Dermis blood vessel endothelial cell (primary cell): ENCODE data around the gene PGAP1. TPM values are rescaled to one million over a fixed set of nuclear protein-coding genes. Genes with fewer than 3 reads are reported as not detected.

ENCODE experiments used
- DNase-seq: peaks from one replicate; pipeline ENCODE4 v3.0.0; 2010
- total RNA-seq: library from RNA; depleted of rRNA; stranded (reverse); fragments of >200 nt; gene quantifications from 2 replicates; pipeline ENCODE4 v1.2.3, GENCODE V29; 2014

PGAP1 gene, protein sequence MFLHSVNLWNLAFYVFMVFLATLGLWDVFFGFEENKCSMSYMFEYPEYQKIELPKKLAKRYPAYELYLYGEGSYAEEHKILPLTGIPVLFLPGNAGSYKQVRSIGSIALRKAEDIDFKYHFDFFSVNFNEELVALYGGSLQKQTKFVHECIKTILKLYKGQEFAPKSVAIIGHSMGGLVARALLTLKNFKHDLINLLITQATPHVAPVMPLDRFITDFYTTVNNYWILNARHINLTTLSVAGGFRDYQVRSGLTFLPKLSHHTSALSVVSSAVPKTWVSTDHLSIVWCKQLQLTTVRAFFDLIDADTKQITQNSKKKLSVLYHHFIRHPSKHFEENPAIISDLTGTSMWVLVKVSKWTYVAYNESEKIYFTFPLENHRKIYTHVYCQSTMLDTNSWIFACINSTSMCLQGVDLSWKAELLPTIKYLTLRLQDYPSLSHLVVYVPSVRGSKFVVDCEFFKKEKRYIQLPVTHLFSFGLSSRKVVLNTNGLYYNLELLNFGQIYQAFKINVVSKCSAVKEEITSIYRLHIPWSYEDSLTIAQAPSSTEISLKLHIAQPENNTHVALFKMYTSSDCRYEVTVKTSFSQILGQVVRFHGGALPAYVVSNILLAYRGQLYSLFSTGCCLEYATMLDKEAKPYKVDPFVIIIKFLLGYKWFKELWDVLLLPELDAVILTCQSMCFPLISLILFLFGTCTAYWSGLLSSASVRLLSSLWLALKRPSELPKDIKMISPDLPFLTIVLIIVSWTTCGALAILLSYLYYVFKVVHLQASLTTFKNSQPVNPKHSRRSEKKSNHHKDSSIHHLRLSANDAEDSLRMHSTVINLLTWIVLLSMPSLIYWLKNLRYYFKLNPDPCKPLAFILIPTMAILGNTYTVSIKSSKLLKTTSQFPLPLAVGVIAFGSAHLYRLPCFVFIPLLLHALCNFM
- total RNA-seq, result 4.8 and 10.2 TPM in 2 replicates

DNA sequence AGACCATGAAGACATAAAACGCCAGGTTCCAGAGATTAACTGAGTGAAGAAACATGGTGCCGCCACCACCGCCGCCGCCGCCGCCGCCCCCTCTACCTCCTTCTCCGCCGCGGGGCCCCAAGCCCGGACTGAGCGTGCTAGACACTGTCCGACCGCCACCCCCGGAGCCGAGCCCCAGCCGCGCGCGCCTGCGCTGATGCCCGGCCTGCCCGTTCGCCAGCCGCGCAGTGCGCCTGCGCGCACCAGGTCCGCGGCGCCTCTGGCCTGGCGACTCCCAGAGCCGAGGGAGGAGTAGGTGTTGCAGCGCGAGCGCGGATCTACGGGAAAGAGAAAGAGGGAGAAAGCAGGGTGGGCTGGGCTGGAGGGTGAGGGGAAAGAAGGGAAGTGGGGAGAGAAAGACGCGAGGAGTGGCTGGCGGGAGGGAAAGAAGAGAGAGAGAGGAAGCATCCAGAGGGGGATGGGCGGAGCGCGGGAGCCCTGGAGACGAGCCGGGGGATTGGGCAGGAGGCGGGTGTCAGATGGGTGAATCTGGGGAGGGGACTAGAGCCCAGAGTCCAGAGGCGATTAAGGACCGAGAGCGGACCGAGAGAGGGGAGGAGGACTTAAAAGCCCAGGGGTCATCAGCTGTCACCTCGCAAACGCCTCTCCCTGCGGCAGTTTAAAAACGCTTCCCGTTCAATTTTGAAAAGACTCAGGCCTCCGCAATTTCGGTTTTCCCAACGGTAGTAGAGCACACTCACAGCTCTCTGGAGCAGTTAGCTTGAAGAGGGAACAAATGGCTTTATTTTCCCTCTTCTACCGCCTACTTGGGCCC is at the start of gene PGAP1:
Gene PGAP1 (minus strand): TSS at position 146 of the 814 bp plus-strand sequence. CDS start 91 bp downstream, at position 55.
- DNase-seq, result peak; percentile 95

DNA sequence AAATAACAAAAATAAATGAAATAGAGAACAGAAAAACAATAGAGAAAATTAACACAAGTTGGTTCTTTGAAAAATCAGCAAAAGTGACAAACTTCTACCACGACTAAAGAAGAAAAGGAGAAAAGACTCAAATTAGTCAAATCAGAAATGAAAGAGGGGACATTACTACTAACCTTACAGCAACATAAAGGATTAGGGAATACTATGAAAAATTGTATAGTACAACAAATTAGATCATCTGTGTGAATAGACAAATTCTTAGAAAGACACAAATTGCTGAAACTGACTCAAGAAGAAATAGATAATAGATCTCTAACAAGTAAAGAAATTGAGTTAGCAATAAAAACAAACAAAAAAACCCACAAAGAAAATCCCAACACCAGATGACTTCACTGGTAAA is 48.5 kb upstream of the PGAP1 start:
- no peak for DNase-seq

DNA sequence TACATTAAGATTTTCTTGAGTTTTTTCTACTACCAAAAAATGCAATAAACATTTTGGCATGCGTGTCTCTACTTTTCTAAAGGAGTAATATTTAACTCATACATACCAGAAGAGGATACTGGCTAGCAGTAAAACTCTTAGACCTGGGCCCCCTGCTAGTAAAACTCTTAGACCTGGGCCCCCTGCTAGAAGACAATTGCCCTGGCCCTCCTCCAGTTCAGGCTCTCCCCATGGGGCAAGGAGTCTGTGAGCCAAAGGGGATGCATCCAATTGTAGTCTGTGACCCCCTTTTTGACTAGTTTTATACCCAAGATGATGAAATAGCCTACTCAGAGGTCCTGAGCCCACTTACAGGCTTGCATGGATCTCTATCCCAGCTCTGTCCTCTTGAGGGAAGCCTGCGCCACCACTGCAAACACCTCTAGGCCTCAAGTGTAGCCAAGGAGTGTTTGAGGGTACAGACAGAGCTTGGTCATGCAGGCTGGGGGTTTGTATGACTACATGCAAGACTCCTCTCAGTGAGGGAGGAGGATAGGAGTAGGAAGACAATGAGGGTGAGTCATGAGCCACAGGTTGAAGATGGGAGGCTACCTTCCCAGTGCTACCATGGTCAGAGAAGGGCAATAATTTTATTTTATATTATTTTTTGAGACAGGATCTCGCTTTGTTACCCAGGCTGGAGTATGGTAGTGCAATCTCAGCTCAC is 45.2 kb upstream of the PGAP1 start:
- no peak for DNase-seq

DNA sequence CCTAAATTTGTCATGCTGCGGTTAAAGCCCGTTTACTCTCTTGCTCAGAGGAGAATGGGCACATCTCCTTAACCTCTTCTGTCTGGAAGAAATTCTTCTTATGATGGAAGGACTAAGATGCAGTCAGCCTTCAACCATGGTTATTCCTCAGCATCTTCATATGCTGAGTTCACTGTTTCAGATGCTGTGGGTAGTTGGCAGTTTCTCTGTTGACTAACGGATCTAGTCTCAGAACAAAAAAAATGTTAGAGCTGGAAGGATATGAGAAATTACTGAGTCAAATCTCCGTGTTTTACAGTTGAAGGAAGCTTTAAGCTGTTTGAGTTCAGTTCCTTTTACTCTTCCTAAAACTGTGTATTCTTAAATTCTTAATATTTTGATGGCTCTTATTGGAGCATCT is 43.6 kb upstream of the PGAP1 start:
- no peak for DNase-seq

DNA sequence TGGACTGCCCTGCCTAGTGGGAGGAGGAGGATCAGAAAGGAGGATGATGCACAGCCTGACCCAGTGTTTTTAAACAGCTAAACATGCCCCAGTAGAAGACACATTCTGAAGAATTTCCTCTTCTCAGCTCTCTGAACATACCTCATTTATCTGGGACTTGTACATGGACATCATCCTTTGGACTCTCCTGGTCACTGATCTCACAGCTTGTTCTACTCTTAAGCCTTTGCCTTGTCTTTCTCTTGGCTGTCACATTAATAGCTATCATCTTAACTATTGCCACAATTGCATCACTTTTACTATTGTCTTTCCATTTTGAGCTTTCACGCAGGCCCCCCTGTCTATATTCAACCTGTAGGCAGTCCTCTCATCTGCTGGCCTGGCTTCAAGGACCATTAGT is 42.0 kb upstream of the PGAP1 start:
- no peak for DNase-seq

DNA sequence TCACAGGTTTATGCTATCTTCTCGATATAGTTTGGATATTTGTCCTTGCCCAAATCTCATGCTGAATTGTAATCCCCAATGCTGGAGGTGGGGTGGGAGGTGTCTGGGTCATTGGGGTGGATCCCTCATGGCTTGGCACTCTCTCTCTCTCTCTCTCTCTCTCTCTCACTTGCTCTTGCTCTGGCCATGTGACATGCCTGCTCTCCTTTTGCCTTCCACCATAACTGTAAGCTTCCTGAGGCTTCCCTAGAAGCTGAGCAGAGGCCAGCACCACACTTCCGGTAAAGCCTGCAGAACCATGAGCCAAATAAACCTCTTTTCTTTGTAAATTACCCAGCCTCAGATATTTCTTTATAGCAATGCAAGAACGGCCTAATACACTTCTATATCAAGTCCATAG is 41.3 kb upstream of the PGAP1 start:
- no peak for DNase-seq

DNA sequence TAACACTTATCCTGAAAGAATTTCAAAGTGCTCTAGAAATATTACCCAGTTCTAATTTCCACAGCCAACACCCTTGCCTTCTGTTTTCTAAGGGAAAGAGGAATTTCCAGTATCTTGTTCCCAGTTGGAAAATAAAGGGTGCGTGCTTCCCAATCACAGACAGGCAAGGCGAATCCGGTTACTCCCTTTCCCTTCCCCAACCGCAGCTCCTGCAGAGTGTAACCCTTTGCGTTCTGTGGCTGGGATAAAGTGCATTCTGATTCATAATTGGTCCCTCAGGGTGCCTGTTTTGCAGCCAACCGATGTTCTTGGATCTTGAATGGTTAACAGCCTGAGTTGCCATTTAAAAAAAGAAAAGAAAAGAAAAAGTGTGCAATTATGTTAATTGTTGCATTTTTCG is 40.6 kb upstream of the PGAP1 start:
- peak; percentile 61 for DNase-seq

DNA sequence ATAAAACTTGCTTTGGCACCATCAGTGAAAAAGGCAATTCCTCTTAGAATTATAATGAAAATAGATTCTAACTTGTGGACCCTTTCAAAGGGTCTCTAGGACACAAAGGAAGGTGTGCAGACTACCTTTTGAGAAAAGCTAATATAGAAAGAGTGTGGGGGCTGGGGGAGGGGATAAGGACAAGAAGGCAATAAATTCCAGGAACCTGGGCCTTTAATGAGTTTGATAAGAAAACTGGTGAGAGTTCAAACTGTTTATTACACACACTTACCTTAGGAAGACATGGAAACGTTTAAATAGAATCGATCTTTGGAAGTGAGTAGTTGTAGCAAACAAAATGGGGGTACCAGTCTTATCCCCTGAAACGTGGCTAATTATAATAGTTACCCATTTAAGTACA is 39.6 kb upstream of the PGAP1 start:
- no peak for DNase-seq

DNA sequence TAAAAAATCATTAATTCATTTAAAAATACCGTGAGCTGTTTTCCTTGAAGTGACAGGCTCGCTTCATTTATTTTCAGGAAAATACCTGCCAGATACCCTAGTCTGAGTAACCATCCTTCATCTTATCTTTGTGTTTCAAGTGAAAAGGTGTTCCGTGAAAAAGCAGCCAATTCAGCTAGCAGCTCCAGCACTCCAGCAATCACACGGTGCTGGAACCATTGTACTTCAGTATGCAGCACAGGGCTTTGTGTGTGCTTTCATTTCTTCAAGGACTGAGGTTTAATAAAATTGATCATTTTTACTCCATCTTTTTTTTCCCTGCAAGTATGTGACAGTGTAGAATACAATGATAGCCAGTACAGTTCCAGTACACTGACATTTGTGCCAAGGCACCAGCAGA is 39.1 kb upstream of the PGAP1 start:
- no peak for DNase-seq

DNA sequence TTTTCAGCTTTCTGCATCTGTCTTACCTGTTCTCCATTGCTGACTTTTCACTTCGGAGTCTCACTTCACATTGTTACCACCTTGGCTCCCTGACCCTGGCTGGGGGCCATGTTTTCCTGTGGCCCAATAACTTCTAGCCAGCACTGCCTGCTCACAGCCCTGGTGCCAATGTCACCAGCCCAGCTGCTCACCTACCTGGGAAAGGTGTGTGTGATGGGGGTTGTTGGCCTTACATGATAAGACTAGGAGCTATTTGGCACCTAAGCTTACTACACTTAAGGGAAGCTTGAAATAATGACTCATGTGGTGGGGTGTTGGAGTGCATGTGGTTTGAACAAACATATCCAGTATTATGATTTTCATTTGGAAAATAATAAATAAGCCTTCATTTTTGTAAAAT is 37.5 kb upstream of the PGAP1 start:
- DNase-seq, result no peak

DNA sequence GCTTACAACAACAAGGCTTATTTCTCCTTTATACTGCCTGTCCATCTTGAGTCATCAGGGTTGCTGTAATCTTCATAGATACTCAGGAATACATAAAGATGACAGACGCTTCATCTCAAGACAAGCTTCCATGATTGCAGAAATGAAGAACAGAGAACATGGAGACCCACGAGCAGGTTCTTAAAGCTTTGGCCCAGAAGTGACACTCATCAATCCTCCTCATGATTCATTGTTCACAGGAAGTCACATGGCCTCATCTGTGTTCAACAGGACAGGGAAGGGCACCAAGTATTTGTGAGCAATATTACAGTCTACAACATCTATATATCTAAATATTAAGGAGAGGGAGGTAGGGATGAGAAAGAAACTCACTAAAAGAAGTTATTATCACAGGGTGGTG is 36.5 kb upstream of the PGAP1 start:
- peak; percentile 57 for DNase-seq

DNA sequence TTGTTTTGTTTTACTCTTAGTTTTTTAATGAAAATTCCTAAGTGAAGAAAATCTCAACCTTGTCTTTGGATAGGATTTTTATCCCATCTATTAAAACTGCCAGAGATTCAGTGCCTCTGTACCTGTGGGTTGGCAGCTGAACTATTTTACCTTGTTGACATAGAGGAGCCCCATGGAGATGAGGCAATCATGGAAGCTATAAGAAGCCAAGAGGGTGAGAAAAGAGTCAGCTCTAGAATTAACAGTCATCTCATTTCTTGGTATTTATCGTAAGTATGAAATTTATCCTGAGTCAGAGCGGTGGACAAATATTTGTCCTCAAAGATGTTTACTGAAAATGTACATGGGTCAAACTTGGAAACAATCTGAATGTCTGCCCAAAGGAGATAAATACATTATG is 35.8 kb upstream of the PGAP1 start:
- no peak for DNase-seq

DNA sequence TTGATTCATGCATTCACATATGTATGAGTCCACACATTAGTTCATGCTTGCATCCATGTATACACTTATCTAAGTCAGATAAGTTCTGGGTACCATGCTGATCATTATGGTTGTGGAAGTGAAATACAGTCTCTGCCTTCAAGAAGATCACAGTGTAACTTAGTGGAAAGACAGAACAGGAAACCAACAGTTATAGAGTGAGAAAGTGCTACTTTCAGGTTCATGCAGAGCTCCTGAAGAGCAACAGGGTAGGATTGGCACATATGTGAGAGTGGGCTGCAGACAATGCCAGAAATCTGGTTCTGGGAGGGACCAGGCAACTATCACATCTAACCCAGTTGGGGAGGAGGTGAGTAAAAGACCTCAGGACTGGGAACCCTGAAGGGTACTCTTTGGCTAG is 35.4 kb upstream of the PGAP1 start:
- no peak for DNase-seq

DNA sequence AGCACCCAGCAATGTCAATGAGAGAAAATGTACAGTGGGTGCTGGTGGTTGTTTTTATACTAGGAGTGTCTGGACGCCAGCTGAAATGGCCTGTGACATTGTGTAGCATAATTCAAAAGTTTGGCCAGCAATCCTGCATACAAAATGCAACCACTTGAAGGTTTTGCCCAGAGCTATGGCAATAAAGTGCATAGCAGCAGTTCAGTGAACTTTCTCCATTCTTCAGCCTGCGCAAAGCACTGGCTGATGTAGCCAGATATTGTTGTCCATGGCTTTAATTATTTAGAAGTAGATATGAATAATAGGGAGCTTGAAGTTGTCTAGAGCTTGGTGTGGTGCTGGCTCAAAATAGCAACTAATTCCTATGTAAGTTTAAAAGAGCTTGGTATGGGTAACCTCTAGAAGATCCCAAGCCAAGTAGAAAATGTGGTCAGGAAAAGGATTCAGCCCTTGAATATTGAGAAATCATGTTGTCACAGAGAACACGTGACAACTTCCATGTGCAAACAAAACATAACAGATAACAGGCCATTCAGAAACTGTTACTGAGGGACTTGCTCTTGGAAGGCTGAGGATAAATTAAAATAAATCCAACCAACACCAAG is 33.3 kb upstream of the PGAP1 start:
- no peak for DNase-seq

DNA sequence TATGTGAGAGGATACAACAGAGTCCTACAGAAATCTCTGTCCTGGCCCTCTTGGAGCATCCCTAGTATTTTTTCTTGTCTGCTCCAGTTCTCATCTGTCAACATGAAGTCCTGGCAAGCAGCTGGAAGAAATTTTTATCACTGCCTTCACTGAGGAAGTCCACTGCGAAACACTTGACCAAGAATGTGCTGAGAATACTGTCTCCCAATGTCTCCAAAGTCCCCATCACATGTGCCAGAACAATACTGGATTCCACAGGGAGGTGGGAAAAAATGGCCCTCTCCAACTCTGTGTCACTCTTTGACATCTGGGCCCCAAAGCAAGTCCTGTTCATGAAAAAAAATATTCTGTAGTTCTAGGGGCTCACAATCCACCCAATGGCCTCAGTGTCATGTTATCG is 32.8 kb upstream of the PGAP1 start:
- DNase-seq, result no peak

DNA sequence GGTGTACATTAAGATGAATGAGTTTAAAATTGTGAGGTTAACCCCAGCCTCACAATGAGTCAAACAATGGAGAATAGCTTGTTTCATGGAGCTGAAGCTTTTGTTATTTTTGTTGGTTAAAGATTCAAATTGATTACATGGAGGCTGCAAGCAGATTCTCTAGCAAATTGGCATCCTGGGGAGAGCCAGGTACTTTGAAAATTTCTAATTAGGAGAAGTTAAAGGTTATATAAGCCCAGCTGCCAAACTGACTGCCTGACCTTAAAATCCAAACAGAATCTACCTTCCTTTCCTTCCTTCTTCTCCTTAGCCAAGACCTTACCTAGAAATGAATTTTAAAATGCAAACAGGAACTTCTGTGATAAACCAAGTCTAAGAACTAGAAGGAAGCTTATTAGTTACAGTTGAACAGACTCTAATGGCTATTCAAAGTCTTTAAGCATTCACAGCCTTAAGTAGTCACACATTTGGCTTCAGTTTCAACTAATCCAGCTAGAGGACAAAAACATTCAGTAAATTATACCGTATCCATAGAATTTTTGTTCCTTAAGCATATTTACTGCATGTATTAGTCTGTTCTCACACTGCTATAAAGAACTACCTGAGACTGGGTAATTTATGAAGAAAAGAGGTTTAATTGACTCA is 31.5 kb upstream of the PGAP1 start:
- no peak for DNase-seq

DNA sequence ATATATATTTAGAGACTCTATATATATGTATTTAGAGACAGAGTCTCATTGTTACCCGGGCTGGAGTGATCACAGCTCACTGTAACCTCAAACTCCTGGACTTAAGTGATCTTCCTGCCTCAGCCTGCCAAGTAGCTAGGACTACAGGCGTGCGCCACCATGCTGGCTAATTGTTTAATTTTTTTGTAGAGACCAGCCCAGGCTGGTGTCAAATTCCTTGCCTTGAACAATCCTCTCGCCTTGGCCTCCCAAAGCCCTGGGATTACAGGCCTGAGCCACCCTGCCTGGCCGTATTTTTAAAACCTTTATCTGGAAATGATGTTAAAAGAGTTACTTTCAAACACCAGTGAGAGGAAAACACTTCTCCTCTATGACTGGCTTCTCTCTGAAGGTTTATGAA is 30.9 kb upstream of the PGAP1 start:
- no peak for DNase-seq

DNA sequence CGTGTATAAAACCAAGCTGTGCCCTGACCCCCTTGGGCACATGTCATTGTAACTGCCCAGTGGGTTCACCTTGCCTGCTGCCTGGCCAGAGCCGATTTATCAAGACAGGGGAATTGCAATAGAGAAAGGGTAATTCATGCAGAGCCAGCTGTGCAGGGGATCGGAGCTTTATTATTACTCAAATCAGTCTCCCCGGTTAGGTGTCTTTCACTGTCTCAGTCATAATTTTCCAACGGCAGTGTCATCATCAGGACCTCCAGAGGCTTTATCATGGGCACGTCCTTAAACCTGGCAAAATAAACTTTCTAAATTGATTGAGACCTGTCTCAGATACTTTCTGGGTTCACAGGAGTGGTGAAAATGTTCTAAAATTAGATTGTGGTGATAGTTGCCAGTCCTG is 29.6 kb upstream of the PGAP1 start:
- no peak for DNase-seq

DNA sequence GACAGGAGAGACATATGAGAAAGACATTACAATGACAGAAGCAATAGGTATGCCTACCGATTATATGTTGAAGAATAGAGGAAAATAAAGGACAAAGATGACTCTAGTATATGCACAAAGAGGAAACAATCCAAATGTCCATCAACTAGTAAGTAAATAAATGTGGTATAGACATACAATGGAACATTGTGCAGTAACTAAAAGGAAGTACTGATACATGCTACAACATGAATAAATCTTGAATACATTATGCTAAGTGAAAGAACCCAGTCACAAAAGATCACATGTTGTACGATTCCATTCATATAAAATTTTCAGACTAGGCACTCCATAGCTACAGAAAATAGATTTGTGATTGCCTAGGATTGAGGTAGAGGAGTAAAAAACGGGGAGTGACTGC is 28.5 kb upstream of the PGAP1 start:
- no peak for DNase-seq

DNA sequence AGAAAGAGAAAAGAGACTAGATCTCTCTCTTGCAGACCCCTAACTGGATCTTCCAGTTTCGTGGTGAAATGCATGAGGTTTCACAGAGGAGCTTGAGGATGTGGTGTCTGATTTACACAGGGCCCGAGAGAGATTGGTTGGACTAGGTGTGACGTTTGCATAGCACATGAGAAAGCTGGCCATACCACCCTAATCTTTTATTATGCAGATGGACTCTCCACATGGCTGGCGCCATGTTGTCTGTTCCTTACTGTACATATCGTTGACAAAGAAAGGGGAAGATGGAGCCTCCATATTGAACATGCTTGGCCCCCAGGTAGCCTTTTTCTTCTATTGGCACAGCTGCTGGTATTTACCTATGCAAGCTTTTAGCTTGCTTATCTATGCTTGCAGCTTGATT is 27.5 kb upstream of the PGAP1 start:
- DNase-seq, result no peak

DNA sequence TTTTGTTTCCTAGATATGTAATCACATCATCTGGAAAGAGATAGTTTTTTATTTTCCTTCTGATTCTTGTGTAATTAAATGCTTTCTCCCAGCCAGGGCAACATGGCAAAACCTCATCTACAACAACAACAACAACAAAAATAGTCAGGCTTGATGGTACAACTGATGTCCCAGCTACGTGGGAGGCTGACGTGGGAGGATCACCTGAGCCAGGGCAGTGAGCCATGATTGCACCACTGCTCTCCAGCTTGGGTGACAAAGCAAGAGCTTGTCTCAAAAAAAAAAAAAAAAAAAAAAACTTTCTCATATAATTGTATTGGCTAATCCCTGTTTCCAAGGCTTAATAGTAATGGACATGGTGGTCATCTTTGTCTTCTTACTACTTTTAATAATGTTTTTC is 26.4 kb upstream of the PGAP1 start:
- no peak for DNase-seq
